IMR-90 (cell line): ENCODE data around the gene PDXK. TPM values are rescaled to one million over a fixed set of nuclear protein-coding genes. Genes with fewer than 3 reads are reported as not detected.
A peak's percentile ranks its signal among the peaks of the same experiment; 100 is the strongest.

Experiments
- ATAC-seq: fragments of 200-7000 bp; cut with Tn5 transposase; 2 replicates; pipeline ENCODE4 v1.9.1; 2020; ENCODE audit warnings: low read depth, mild to moderate bottlenecking, moderate library complexity
- BruUV-seq: library from RNA; stranded (reverse); fragments of 400-500 nt; replicated peaks from 2 replicates; lab custom pipeline; 2021; lab: Mats Ljungman, UMichigan
- CTCF ChIA-PET: fragments of 300-600 bp; formaldehyde crosslinking; extraction: SDS; loops from one replicate; lab custom pipeline; 2021; ENCODE audit warnings: antibody characterized with exemption; lab: Yijun Ruan, JAX
- POLR2A ChIA-PET: fragments of 300-600 bp; sonication (Branson Sonifier 250); formaldehyde crosslinking; loops from one replicate; lab custom pipeline; 2022; ENCODE audit warnings: antibody characterized with exemption; ENCODE audit not compliant: unreplicated experiment; lab: Charles Lee
- DNase-seq: peaks from one replicate; pipeline ENCODE4 v3.0.0; 2013
- H2AFZ ChIP-seq: replicated peaks from 2 replicates; pipeline ENCODE3; 2013; ENCODE audit warnings: low read length, mild to moderate bottlenecking; ENCODE audit not compliant: poor library complexity
- H2AK5ac ChIP-seq: 2 replicates; pipeline ENCODE4 v1.6.1; 2013; ENCODE audit warnings: low read depth, low read length, inconsistent platforms
- H2AK9ac ChIP-seq: replicated peaks from 2 replicates; pipeline ENCODE3; 2013; ENCODE audit warnings: mild to moderate bottlenecking, low read depth, low read length, moderate library complexity; ENCODE audit not compliant: poor library complexity
- H2BK120ac ChIP-seq: 2 replicates; pipeline ENCODE4 v1.6.1; 2013; ENCODE audit warnings: low read depth, low read length, inconsistent platforms
- H2BK15ac ChIP-seq: 3 replicates; pipeline ENCODE4 v1.6.1; 2013; ENCODE audit warnings: low read depth, low read length, inconsistent platforms
- H2BK20ac ChIP-seq: 2 replicates; pipeline ENCODE4 v1.6.1; 2013; ENCODE audit warnings: low read depth, mild to moderate bottlenecking, inconsistent platforms, low read length, moderate library complexity
- H2BK5ac ChIP-seq: 2 replicates; pipeline ENCODE4 v1.6.1; 2013; ENCODE audit warnings: mild to moderate bottlenecking, low read depth, low read length, inconsistent platforms; ENCODE audit not compliant: poor library complexity, severe bottlenecking
- H3K14ac ChIP-seq: replicated peaks from 2 replicates; pipeline ENCODE4 v1.6.1; 2013; ENCODE audit warnings: low read depth, low read length, inconsistent platforms
- H3K18ac ChIP-seq: 2 replicates; pipeline ENCODE4 v1.6.1; 2013; ENCODE audit warnings: low read depth, low read length, control low read depth
- H3K23ac ChIP-seq: 2 replicates; pipeline ENCODE4 v1.6.1; 2013; ENCODE audit warnings: low read depth, low read length, inconsistent platforms
- H3K27ac ChIP-seq: 2 replicates; pipeline ENCODE4 v1.5.1; 2013; ENCODE audit warnings: mild to moderate bottlenecking, control low read depth, low read length; ENCODE audit not compliant: insufficient read depth
- H3K27me3 ChIP-seq: 2 replicates; pipeline ENCODE4 v1.6.1; 2013; ENCODE audit warnings: low read length; ENCODE audit not compliant: control insufficient read depth, insufficient read depth
- H3K36me3 ChIP-seq: 2 replicates; pipeline ENCODE4 v1.6.1; 2013; ENCODE audit warnings: low read length, mixed read lengths; ENCODE audit not compliant: control insufficient read depth, insufficient read depth
- H3K4ac ChIP-seq: 2 replicates; pipeline ENCODE4 v1.6.1; 2013; ENCODE audit warnings: low read depth, low read length, inconsistent platforms
- H3K4me1 ChIP-seq: 2 replicates; pipeline ENCODE4 v1.6.1; 2013; ENCODE audit warnings: low read length, mixed read lengths; ENCODE audit not compliant: control insufficient read depth, insufficient read depth
- H3K4me2 ChIP-seq: 2 replicates; pipeline ENCODE4 v1.6.1; 2013; ENCODE audit warnings: low read depth, mild to moderate bottlenecking, control low read depth, low read length, moderate library complexity
- H3K4me3 ChIP-seq: 2 replicates; pipeline ENCODE4 v1.5.1; 2013; ENCODE audit warnings: low read depth, mild to moderate bottlenecking, control low read depth, low read length, moderate library complexity; ENCODE audit not compliant: insufficient read depth
- H3K56ac ChIP-seq: 2 replicates; pipeline ENCODE4 v1.6.1; 2013; ENCODE audit warnings: low read length, inconsistent platforms; ENCODE audit not compliant: insufficient read depth; ENCODE audit errors: extremely low read depth
- H3K79me1 ChIP-seq, 2 experiments: 2 replicates each; pipeline ENCODE4 v1.6.1; 2013; ENCODE audit warnings: low read length in 2 of 2, inconsistent platforms in 1 of 2, low read depth in 1 of 2
- H3K9ac ChIP-seq: 2 replicates; pipeline ENCODE4 v1.6.1; 2013; ENCODE audit warnings: low read depth, low read length, control low read depth
- H3K9me1 ChIP-seq: 2 replicates; pipeline ENCODE4 v1.6.1; 2013; ENCODE audit warnings: low read length, inconsistent platforms; ENCODE audit not compliant: insufficient read depth
- H3K9me3 ChIP-seq: 2 replicates; pipeline ENCODE4 v1.6.1; 2013; ENCODE audit warnings: low read length; ENCODE audit not compliant: control insufficient read depth, insufficient read depth
- H4K20me1 ChIP-seq: 2 replicates; pipeline ENCODE4 v1.6.1; 2013; ENCODE audit warnings: low read length, inconsistent platforms; ENCODE audit not compliant: insufficient read depth
- H4K5ac ChIP-seq: 2 replicates; pipeline ENCODE4 v1.6.1; 2013; ENCODE audit warnings: mild to moderate bottlenecking, low read depth, low read length, control low read depth
- H4K8ac ChIP-seq, 2 experiments: 2 replicates each; pipeline ENCODE4 v1.6.1; 2013; ENCODE audit warnings: low read depth in 2 of 2, low read length in 2 of 2, control low read depth in 1 of 2, inconsistent platforms in 1 of 2
- H4K91ac ChIP-seq: 2 replicates; pipeline ENCODE4 v1.6.1; 2013; ENCODE audit warnings: low read depth, low read length, inconsistent platforms; ENCODE audit not compliant: insufficient read depth
- BHLHE40 ChIP-seq: fragments of 150-350 bp; IDR thresholded peaks from 2 replicates; pipeline ENCODE4 v1.6.1; 2016; ENCODE audit warnings: mild to moderate bottlenecking, low read depth, low read length
- CEBPB ChIP-seq: IDR thresholded peaks from 2 replicates; pipeline ENCODE4 v1.6.1; 2012; ENCODE audit warnings: low read depth, low read length, improper control_type of control experiment
- CHD1 ChIP-seq: IDR thresholded peaks from 2 replicates; pipeline ENCODE4 v1.6.1; 2012; ENCODE audit warnings: low read depth, low read length, improper control_type of control experiment
- FOS ChIP-seq: fragments of 150-350 bp; IDR thresholded peaks from 2 replicates; pipeline ENCODE4 v1.6.1; 2016; ENCODE audit warnings: low read depth, low read length
- MAFK ChIP-seq: IDR thresholded peaks from 2 replicates; pipeline ENCODE4 v1.6.1; 2012; ENCODE audit warnings: low read depth, low read length, improper control_type of control experiment
- MAZ ChIP-seq: IDR thresholded peaks from 2 replicates; pipeline ENCODE4 v1.6.1; 2012; ENCODE audit warnings: low read depth, mild to moderate bottlenecking, low read length, improper control_type of control experiment, moderate library complexity, borderline replicate concordance
- MXI1 ChIP-seq: IDR thresholded peaks from 2 replicates; pipeline ENCODE4 v1.6.1; 2012; ENCODE audit warnings: low read depth, mild to moderate bottlenecking, low read length, moderate library complexity, borderline replicate concordance
- NFE2L2 ChIP-seq: fragments of 150-350 bp; IDR thresholded peaks from 2 replicates; pipeline ENCODE4 v1.6.1; 2016; ENCODE audit warnings: low read depth, mild to moderate bottlenecking, low read length
- RAD21 ChIP-seq: IDR thresholded peaks from 2 replicates; pipeline ENCODE4 v1.6.1; 2012; ENCODE audit warnings: low read length, improper control_type of control experiment
- RCOR1 ChIP-seq: IDR thresholded peaks from 2 replicates; pipeline ENCODE4 v1.6.1; 2012; ENCODE audit warnings: mild to moderate bottlenecking, low read length, improper control_type of control experiment; ENCODE audit not compliant: insufficient replicate concordance
- RFX5 ChIP-seq: IDR thresholded peaks from 2 replicates; pipeline ENCODE4 v1.8.0; 2012; ENCODE audit warnings: low read depth, mild to moderate bottlenecking, low read length, moderate library complexity
- SMC3 ChIP-seq: fragments of 150-350 bp; IDR thresholded peaks from 2 replicates; pipeline ENCODE4 v1.6.1; 2016; ENCODE audit warnings: low read depth, mild to moderate bottlenecking, antibody characterized with exemption, low read length, moderate library complexity
- WGBS, 2 experiments: methylation state at CpG; one replicate each; pipeline versions ENCODE4 v1.1.5 to v1.1.7; 2013; ENCODE audit warnings: missing lambda C conversion rate in 2 of 2; ENCODE audit not compliant: insufficient read length in 1 of 2; ENCODE audit errors: extremely low coverage in 2 of 2; 5-methylcytosine and 5-hydroxymethylcytosine counted together
- dilution Hi-C: fragments of 300-500 bp; cut with HindIII; formaldehyde crosslinking; loops from one replicate; pipeline ENCODE4 v1.14.3; 2018; ENCODE audit warnings: low sequenced_read_pairs; ENCODE audit not compliant: unreplicated experiment
- in situ Hi-C: fragments of 300-500 bp; cut with MboI; formaldehyde crosslinking; loops from 3 replicates; pipeline ENCODE4 v1.14.3; 2019; ENCODE audit warnings: low sequenced_read_pairs, inconsistent platforms, mixed read lengths
- intact Hi-C: fragments of 100-400 bp; cut with micrococcal nuclease; formaldehyde crosslinking; loops from 2 replicates; pipeline ENCODE4 v1.10.0; 2022
- polyA plus RNA-seq, 3 experiments: library from polyadenylated mRNA; depleted of rRNA; stranded (reverse); fragments of >200 nt; gene quantifications; 2 replicates each; pipeline ENCODE4 v1.2.3, GENCODE V29; 2012; ENCODE audit warnings: low replicate concordance in 1 of 3
- total RNA-seq: library from RNA; depleted of rRNA; stranded (reverse); fragments of >200 nt; gene quantifications from 2 replicates; pipeline ENCODE4 v1.2.3, GENCODE V29; 2012
- TF ChIP-seq, protein P1 (sequence below): conservative IDR thresholded peaks from 2 replicates; pipeline ENCODE4 v1.5.1; 2012; ENCODE audit warnings: mild to moderate bottlenecking, low read depth, low read length, improper control_type of control experiment
- TF ChIP-seq, protein P2 (sequence below): fragments of 150-350 bp; IDR thresholded peaks from 2 replicates; pipeline ENCODE4 v1.6.1; 2016; ENCODE audit warnings: low read depth, mild to moderate bottlenecking, low read length, moderate library complexity, borderline replicate concordance

PDXK gene
- total and polyA plus RNA-seq, 2 of the 4 experiments (the other 2 are of a cell fraction), result 155 to 312 TPM

DNA sequence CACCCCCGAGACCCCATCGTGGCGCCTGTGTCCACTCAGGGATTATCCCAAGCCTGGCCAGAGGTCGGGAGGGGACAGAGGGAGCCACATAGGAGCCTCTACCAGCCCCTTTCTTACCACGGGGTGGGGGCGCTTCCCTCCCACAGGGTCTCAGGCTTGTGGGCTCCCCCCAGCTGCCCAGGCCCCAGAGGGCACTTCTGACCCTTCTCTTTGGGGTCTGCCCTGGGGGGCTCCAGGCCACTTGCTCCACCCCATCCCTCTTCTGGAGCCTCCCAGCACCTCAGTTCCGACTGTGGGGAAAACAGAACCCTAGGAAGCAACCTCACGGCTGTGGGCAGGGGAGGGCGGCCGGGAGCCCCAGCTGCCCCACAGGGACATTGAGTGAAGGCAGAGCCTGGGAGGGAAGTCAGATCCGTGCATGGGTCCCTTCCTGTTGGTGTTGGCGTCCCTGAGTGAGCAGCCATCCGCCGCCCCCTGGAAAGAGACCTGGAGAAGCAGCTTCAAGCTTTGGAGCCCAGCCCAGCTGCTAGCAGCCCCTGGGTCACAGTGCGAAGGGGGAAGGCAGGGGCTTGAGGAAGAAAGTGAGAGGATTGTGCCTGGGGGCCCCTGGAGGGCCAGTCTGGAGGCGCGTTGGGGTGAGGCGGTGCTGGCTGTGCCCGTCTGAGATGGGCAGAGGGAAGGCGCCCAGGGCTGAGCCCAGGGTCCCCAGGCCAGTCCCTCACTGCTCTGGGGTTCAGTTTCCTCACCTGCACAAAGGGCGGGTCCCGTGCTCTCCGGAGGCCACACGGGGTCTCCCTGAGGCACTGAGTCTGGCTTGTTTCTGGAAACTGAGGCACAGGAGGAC lies 92.6 kb downstream of the PDXK start:
- Histone ChIP-seq H3K56ac (no peak overlapping the region), H2AFZ (peak overlapping the region; percentile 61), H2BK15ac (no peak overlapping the region), H2AK5ac (no peak overlapping the region), H4K8ac (no peak overlapping the region), H4K91ac (no peak overlapping the region), H3K23ac (no peak overlapping the region), H2AK9ac (peak overlapping the region; percentile 77), H4K20me1 (peaks cover 7% of the 10 kb centered on the region), H3K4me1 (peaks cover 2% of the 10 kb centered on the region; the same call in 1 of the 2 replicates), H3K9me3 (no peaks in the 10 kb centered on the region), H3K27ac (no peak overlapping the region), H3K79me1 (no peaks in the 10 kb centered on the region), H3K18ac (no peak overlapping the region), H3K4ac (no peak overlapping the region), H3K9ac (no peak overlapping the region), H2BK5ac (no peak overlapping the region), H3K4me3 (no peak overlapping the region), H3K9me1 (no peaks in the 10 kb centered on the region), H2BK120ac (no peak overlapping the region), H3K36me3 (no peaks in the 10 kb centered on the region), H4K5ac (no peak overlapping the region), H3K4me2 (no peak overlapping the region), H3K14ac (no peak overlapping the region), H2BK20ac (no peak overlapping the region), H3K27me3 (no peaks in the 10 kb centered on the region; the same call in 1 of the 2 replicates)
- no peak for ATAC-seq
- in situ Hi-C loops (no loop called here), intact Hi-C loops (no loop called here), dilution Hi-C loops (no loop called here)
- CTCF ChIA-PET, result interaction anchor here (0.6 to 1.5 kb wide), 2 partner anchors 164 to 188 kb away, joined by 3 to 4 read pairs; no protein-coding TSS in a partner anchor
- no peak for DNase-seq
- POLR2A ChIA-PET, result no interaction called here
- WGBS, 2 experiments, result 76% methylated on average over 18 of the region's 24 CpGs; no CpG with 5 or more reads in 1 of the 2 experiments
- no TSS peak for BruUV-seq
- TF ChIP-seq, protein P1, sequence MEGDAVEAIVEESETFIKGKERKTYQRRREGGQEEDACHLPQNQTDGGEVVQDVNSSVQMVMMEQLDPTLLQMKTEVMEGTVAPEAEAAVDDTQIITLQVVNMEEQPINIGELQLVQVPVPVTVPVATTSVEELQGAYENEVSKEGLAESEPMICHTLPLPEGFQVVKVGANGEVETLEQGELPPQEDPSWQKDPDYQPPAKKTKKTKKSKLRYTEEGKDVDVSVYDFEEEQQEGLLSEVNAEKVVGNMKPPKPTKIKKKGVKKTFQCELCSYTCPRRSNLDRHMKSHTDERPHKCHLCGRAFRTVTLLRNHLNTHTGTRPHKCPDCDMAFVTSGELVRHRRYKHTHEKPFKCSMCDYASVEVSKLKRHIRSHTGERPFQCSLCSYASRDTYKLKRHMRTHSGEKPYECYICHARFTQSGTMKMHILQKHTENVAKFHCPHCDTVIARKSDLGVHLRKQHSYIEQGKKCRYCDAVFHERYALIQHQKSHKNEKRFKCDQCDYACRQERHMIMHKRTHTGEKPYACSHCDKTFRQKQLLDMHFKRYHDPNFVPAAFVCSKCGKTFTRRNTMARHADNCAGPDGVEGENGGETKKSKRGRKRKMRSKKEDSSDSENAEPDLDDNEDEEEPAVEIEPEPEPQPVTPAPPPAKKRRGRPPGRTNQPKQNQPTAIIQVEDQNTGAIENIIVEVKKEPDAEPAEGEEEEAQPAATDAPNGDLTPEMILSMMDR, result no peak
- TF ChIP-seq NFE2L2, result no peak
- no peak for TF ChIP-seq FOS
- TF ChIP-seq RAD21, result no peak
- no peak for TF ChIP-seq SMC3
- no peak for TF ChIP-seq BHLHE40
- TF ChIP-seq RFX5, result no peak
- no peak for TF ChIP-seq RCOR1
- TF ChIP-seq MAFK, result no peak
- no peak for TF ChIP-seq MAZ
- TF ChIP-seq MXI1, result no peak
- no peak for TF ChIP-seq CHD1
- TF ChIP-seq, protein P2, sequence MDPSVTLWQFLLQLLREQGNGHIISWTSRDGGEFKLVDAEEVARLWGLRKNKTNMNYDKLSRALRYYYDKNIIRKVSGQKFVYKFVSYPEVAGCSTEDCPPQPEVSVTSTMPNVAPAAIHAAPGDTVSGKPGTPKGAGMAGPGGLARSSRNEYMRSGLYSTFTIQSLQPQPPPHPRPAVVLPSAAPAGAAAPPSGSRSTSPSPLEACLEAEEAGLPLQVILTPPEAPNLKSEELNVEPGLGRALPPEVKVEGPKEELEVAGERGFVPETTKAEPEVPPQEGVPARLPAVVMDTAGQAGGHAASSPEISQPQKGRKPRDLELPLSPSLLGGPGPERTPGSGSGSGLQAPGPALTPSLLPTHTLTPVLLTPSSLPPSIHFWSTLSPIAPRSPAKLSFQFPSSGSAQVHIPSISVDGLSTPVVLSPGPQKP, result no peak
- TF ChIP-seq CEBPB, result no peak
